Loucy (cell line): Measurements from ENCODE around the gene AFTPH.

Experiments
- H2AFZ ChIP-seq: fragments of 200-600 bp; sonication (generic); 2 replicates; pipeline ENCODE4 v1.6.0; 2016; ENCODE audit warnings: antibody characterized with exemption, mild to moderate bottlenecking, low read length, moderate library complexity
- H3F3A ChIP-seq: fragments of 200-600 bp; 2 replicates; pipeline ENCODE4 v1.6.0; 2016; ENCODE audit warnings: antibody characterized with exemption, low read depth, mild to moderate bottlenecking
- H3K27me3 ChIP-seq: fragments of 200-600 bp; sonication (generic); 2 replicates; pipeline ENCODE4 v1.6.1; 2014; ENCODE audit warnings: low read length, mild to moderate bottlenecking; ENCODE audit not compliant: insufficient read depth, poor library complexity, severe bottlenecking
- H3K36me3 ChIP-seq: fragments of 200-600 bp; sonication (generic); 2 replicates; pipeline ENCODE4 v1.6.1; 2016; ENCODE audit warnings: low read length; ENCODE audit not compliant: insufficient read depth
- H3K4me1 ChIP-seq: fragments of 200-600 bp; sonication (generic); 2 replicates; pipeline ENCODE4 v1.5.1; 2014; ENCODE audit warnings: low read length, mild to moderate bottlenecking; ENCODE audit not compliant: insufficient read depth, poor library complexity, severe bottlenecking
- H3K4me2 ChIP-seq: fragments of 200-600 bp; sonication (generic); 2 replicates; pipeline ENCODE4 v1.6.0; 2014; ENCODE audit warnings: antibody characterized with exemption, low read length, low read depth, mild to moderate bottlenecking; ENCODE audit not compliant: poor library complexity, severe bottlenecking
- H3K4me3 ChIP-seq: fragments of 200-600 bp; sonication (generic); 2 replicates; pipeline ENCODE4 v1.5.1; 2014; ENCODE audit warnings: low read length, mild to moderate bottlenecking, mixed read lengths; ENCODE audit not compliant: poor library complexity, severe bottlenecking
- H3K79me2 ChIP-seq: fragments of 200-600 bp; sonication (generic); 2 replicates; pipeline ENCODE4 v1.6.1; 2014; ENCODE audit warnings: low read length; ENCODE audit not compliant: insufficient read depth
- H3K9ac ChIP-seq: fragments of 200-600 bp; sonication (generic); 2 replicates; pipeline ENCODE4 v1.6.0; 2014; ENCODE audit warnings: mild to moderate bottlenecking, low read depth, low read length, moderate library complexity; ENCODE audit not compliant: poor library complexity, severe bottlenecking
- H3K9me2 ChIP-seq: fragments of 200-600 bp; sonication (generic); replicated peaks from 2 replicates; pipeline ENCODE4 v1.6.1; 2016; ENCODE audit warnings: low read depth, low read length, mixed read lengths
- H3K9me3 ChIP-seq: fragments of 200-600 bp; sonication (generic); 2 replicates; pipeline ENCODE4 v1.6.1; 2014; ENCODE audit warnings: mild to moderate bottlenecking, antibody characterized with exemption, low read length, low read depth; ENCODE audit not compliant: insufficient read depth
- H4K20me1 ChIP-seq: fragments of 200-600 bp; sonication (generic); 2 replicates; pipeline ENCODE4 v1.6.0; 2014; ENCODE audit warnings: antibody characterized with exemption, low read length, mild to moderate bottlenecking; ENCODE audit not compliant: insufficient read depth, poor library complexity, severe bottlenecking
- CTCF ChIP-seq: fragments of 200-600 bp; sonication (generic); conservative IDR thresholded peaks from 2 replicates; pipeline ENCODE4 v1.5.1; 2014; ENCODE audit warnings: mild to moderate bottlenecking, antibody characterized with exemption, low read length
- EZH2phosphoT487 ChIP-seq: fragments of 200-600 bp; IDR thresholded peaks from 2 replicates; pipeline ENCODE4 v1.6.1; 2018; ENCODE audit warnings: antibody characterized with exemption, mild to moderate bottlenecking, moderate library complexity, borderline replicate concordance

The AFTPH gene

DNA sequence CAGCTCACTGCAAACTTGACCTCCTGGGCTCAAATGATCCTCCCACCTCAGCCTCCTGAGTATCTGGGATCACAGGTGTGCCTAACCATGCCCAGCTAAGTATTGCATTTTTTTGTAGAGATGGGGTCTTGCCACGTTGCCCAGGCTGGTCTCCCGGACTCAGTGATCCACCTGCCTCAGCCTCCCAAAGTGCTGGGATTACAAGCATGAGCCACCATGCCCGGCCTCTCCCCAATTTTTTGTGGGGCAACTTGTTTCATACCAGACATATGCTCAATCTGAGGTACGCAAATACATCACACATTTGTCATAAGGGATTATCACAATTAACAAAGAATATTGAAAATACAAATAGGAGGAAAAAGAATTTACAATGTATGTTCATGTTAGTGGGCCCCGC, 42.5 kb upstream of the AFTPH start:
- Histone ChIP-seq H2AFZ (no peak overlapping the region), H3K27me3 (peaks cover 31% of the 10 kb centered on the region)

GRCh38 chr2:64482243-64482642, 41.9 kb upstream of the AFTPH start:
- H4K20me1 ChIP-seq: no peaks in the 10 kb centered on the region
- no peaks in the 10 kb centered on the region for H3K4me1 ChIP-seq
- H3K27me3 ChIP-seq: peaks cover 32% of the 10 kb centered on the region
- no peak overlapping the region for H3K4me3 ChIP-seq
- H3K9ac ChIP-seq: no peak overlapping the region
- no peak overlapping the region for H2AFZ ChIP-seq
- no peaks in the 10 kb centered on the region for H3K36me3 ChIP-seq
- no peaks in the 10 kb centered on the region for H3K9me2 ChIP-seq
- H3K79me2 ChIP-seq: no peaks in the 10 kb centered on the region
- no peaks in the 10 kb centered on the region for H3K9me3 ChIP-seq
- TF ChIP-seq CTCF: no peak
- no peak for TF ChIP-seq EZH2phosphoT487
- H3F3A ChIP-seq: no peaks in the 10 kb centered on the region
- H3K4me2 ChIP-seq: no peak overlapping the region

More for the DNA sequence above, 42.5 kb upstream of the AFTPH start:
- H3F3A ChIP-seq: no peaks in the 10 kb centered on the region
- H3K9me3 ChIP-seq: no peaks in the 10 kb centered on the region
- H3K36me3 ChIP-seq: no peaks in the 10 kb centered on the region
- no peak overlapping the region for H3K4me2 ChIP-seq
- no peak overlapping the region for H3K4me3 ChIP-seq
- H3K9ac ChIP-seq: no peak overlapping the region
- no peaks in the 10 kb centered on the region for H4K20me1 ChIP-seq
- no peak for TF ChIP-seq CTCF
- no peak for TF ChIP-seq EZH2phosphoT487
- H3K9me2 ChIP-seq: no peaks in the 10 kb centered on the region
- H3K79me2 ChIP-seq: no peaks in the 10 kb centered on the region
- no peaks in the 10 kb centered on the region for H3K4me1 ChIP-seq

GRCh38 chr2:64482765-64483504, 41.2 kb upstream of the AFTPH start:
- no peak overlapping the region for H2AFZ ChIP-seq

More at GRCh38 chr2:64482765-64483504, 41.2 kb upstream of the AFTPH start:
- H3F3A ChIP-seq: no peaks in the 10 kb centered on the region
- peaks cover 28% of the 10 kb centered on the region for H3K27me3 ChIP-seq
- H3K4me3 ChIP-seq: no peak overlapping the region
- no peaks in the 10 kb centered on the region for H3K79me2 ChIP-seq
- H3K4me1 ChIP-seq: no peaks in the 10 kb centered on the region
- H3K9me3 ChIP-seq: no peaks in the 10 kb centered on the region
- no peaks in the 10 kb centered on the region for H4K20me1 ChIP-seq
- no peak overlapping the region for H3K4me2 ChIP-seq
- no peaks in the 10 kb centered on the region for H3K9me2 ChIP-seq
- no peaks in the 10 kb centered on the region for H3K36me3 ChIP-seq
- TF ChIP-seq EZH2phosphoT487 (no peak), CTCF (no peak)
- no peak overlapping the region for H3K9ac ChIP-seq
